HCT116 (cell line): ENCODE data around the gene CDKAL1. TPM values are rescaled to one million over a fixed set of nuclear protein-coding genes. Genes with fewer than 3 reads are reported as not detected.

ENCODE experiments used
- ATAC-seq: fragments of 200-7000 bp; cut with Tn5 transposase; 2 replicates; pipeline ENCODE4 v1.9.1; 2020; ENCODE audit warnings: mild to moderate bottlenecking, moderate library complexity
- BruUV-seq: library from RNA; stranded (reverse); fragments of 400-500 nt; replicated peaks from 2 replicates; lab custom pipeline; 2021; lab: Mats Ljungman, UMichigan
- CTCF ChIA-PET: fragments of 300-600 bp; sonication (Branson Sonifier 250); formaldehyde crosslinking; loops from one replicate; lab custom pipeline; 2021; ENCODE audit warnings: antibody characterized with exemption; lab: Charles Lee
- POLR2A ChIA-PET: fragments of 300-600, 350-600 bp; sonication (Branson Sonifier 250); formaldehyde crosslinking; loops from one replicate; lab custom pipeline; 2021; ENCODE audit warnings: antibody characterized with exemption; lab: Charles Lee
- RAD21 ChIA-PET, 2 experiments: fragments of 300-600 bp; sonication (Branson Sonifier 250); formaldehyde crosslinking; loops; one replicate each; lab custom pipeline; 2023; ENCODE audit warnings: low total read pairs in 2 of 2; ENCODE audit not compliant: uncharacterized antibody in 2 of 2, unreplicated experiment in 2 of 2, low non-redundant PET in 1 of 2; lab: Charles Lee
- DNase-seq: peaks from one replicate; pipeline ENCODE4 v3.0.0-alpha.2; 2010; ENCODE audit warnings: low read depth, low spot score
- H2AFZ ChIP-seq: fragments of 200-600 bp; shearing (Covaris generic), sonication (generic); 2 replicates; pipeline ENCODE4 v1.6.1; 2017; ENCODE audit warnings: low read depth, mixed run types, mixed read lengths, antibody characterized with exemption, low read length; ENCODE audit not compliant: poor library complexity, severe bottlenecking
- H3K27ac ChIP-seq: 2 replicates; pipeline ENCODE4 v1.5.1; 2012; ENCODE audit warnings: low read depth, low read length
- H3K27me3 ChIP-seq: fragments of 200-600 bp; sonication (generic); 2 replicates; pipeline ENCODE4 v1.6.1; 2016; ENCODE audit warnings: mixed run types, low read length, mixed read lengths; ENCODE audit not compliant: insufficient read depth
- H3K36me3 ChIP-seq, 2 experiments: fragments of 200-500 bp in 1 of 2; fragments of 200-600 bp in 1 of 2; sonication (Bioruptor generic) in 1 of 2; sonication (generic) in 1 of 2; 2 replicates each; pipeline versions ENCODE4 v1.5.1 to v1.6.1; 2014 to 2016; ENCODE audit warnings: low read length in 2 of 2, inconsistent platforms in 1 of 2, mixed read lengths in 1 of 2, mixed run types in 1 of 2; ENCODE audit not compliant: insufficient read depth in 2 of 2, control insufficient read depth in 1 of 2
- H3K4me1 ChIP-seq, 2 experiments: fragments of 200-600 bp in 1 of 2; sonication (generic) in 1 of 2; 2 replicates each; pipeline versions ENCODE4 v1.5.1 to v1.6.1; 2012 to 2017; ENCODE audit warnings: low read length in 2 of 2, inconsistent platforms in 1 of 2, mild to moderate bottlenecking in 1 of 2, mixed read lengths in 1 of 2, mixed run types in 1 of 2, moderate library complexity in 1 of 2; ENCODE audit not compliant: insufficient read depth in 2 of 2, control insufficient read depth in 1 of 2
- H3K4me2 ChIP-seq: fragments of 200-600 bp; sonication (generic); 2 replicates; pipeline ENCODE4 v1.6.1; 2017; ENCODE audit warnings: mixed run types, low read length, mixed read lengths
- H3K4me3 ChIP-seq, 2 experiments: fragments of 200-600 bp in 1 of 2; sonication (generic) in 1 of 2; replicated peaks in 1 of 2; 2 replicates each; pipeline ENCODE4 v1.5.1; 2011 to 2016; ENCODE audit warnings: low read length in 2 of 2, control low read depth in 1 of 2, low read depth in 1 of 2, mild to moderate bottlenecking in 1 of 2, mixed read lengths in 1 of 2, mixed run types in 1 of 2
- H3K79me2 ChIP-seq: fragments of 200-600 bp; sonication (generic); 2 replicates; pipeline ENCODE4 v1.6.1; 2017; ENCODE audit warnings: mild to moderate bottlenecking, mixed run types, low read length, moderate library complexity, mixed read lengths; ENCODE audit not compliant: insufficient read depth
- H3K9ac ChIP-seq: fragments of 200-600 bp; sonication (generic); 2 replicates; pipeline ENCODE4 v1.6.1; 2016; ENCODE audit warnings: low read length, mixed read lengths
- H3K9me2 ChIP-seq: fragments of 200-600 bp; sonication (generic), shearing (Covaris generic); 2 replicates; pipeline ENCODE4 v1.6.1; 2017; ENCODE audit warnings: mixed run types, mild to moderate bottlenecking, moderate library complexity; ENCODE audit not compliant: insufficient read depth
- H3K9me3 ChIP-seq, 2 experiments: fragments of 200-500 bp in 1 of 2; fragments of 200-600 bp in 1 of 2; sonication (Bioruptor generic) in 1 of 2; sonication (generic) in 1 of 2; 2 replicates each; pipeline ENCODE4 v1.6.1; 2014 to 2017; ENCODE audit warnings: low read length in 2 of 2, mixed read lengths in 2 of 2, inconsistent platforms in 1 of 2, low read depth in 1 of 2, mild to moderate bottlenecking in 1 of 2, mixed run types in 1 of 2, moderate library complexity in 1 of 2; ENCODE audit not compliant: control insufficient read depth in 1 of 2, insufficient read depth in 1 of 2
- H4K20me1 ChIP-seq: fragments of 200-600 bp; sonication (generic), shearing (Covaris generic); 2 replicates; pipeline ENCODE4 v1.6.1; 2017; ENCODE audit warnings: mixed run types, mild to moderate bottlenecking, moderate library complexity; ENCODE audit not compliant: insufficient read depth
- ATF3 ChIP-seq: IDR thresholded peaks from 2 replicates; pipeline ENCODE4 v1.6.1; 2012
- JUND ChIP-seq: IDR thresholded peaks from 2 replicates; pipeline ENCODE4 v1.6.1; 2012
- RAD21 ChIP-seq: IDR thresholded peaks from 2 replicates; pipeline ENCODE4 v1.6.1; 2012; ENCODE audit warnings: low read depth, mild to moderate bottlenecking
- SIN3A ChIP-seq: IDR thresholded peaks from 2 replicates; pipeline ENCODE4 v1.6.1; 2012; ENCODE audit warnings: low read depth
- SRF ChIP-seq: IDR thresholded peaks from 2 replicates; pipeline ENCODE4 v1.6.1; 2012; ENCODE audit warnings: low read depth
- TCF7L2 ChIP-seq: IDR thresholded peaks from 2 replicates; pipeline ENCODE4 v1.7.0; 2011; ENCODE audit warnings: borderline replicate concordance, inconsistent platforms; ENCODE audit not compliant: insufficient read depth, insufficient read length; ENCODE audit errors: extremely low read depth
- YY1 ChIP-seq: IDR thresholded peaks from 2 replicates; pipeline ENCODE4 v1.6.1; 2011; ENCODE audit warnings: low read length, low read depth, moderate library complexity, mild to moderate bottlenecking; ENCODE audit not compliant: insufficient replicate concordance; ENCODE audit errors: extremely low read depth
- ZFX ChIP-seq: fragments of 450-650 bp; IDR thresholded peaks from 2 replicates; pipeline ENCODE4 v1.6.1; 2017
- intact Hi-C: fragments of 100-400 bp; cut with micrococcal nuclease; formaldehyde crosslinking; loops from 2 replicates; pipeline ENCODE4 v1.10.0; 2022
- total RNA-seq: library from RNA; stranded (reverse); gene quantifications from one replicate; pipeline ENCODE4 v1.2.1, GENCODE V29; 2021; ENCODE audit not compliant: unreplicated experiment
- TF ChIP-seq, protein P1 (sequence below): IDR thresholded peaks from 2 replicates; pipeline ENCODE4 v1.6.1; 2011; ENCODE audit warnings: mild to moderate bottlenecking, low read length, moderate library complexity; ENCODE audit not compliant: insufficient replicate concordance; ENCODE audit errors: extremely low read depth

The CDKAL1 gene
- total RNA-seq, 1 experiment from 2014 or later, result 14.9 TPM

GRCh38 chr6:20674664-20675063, 140.4 kb downstream of the CDKAL1 start:
- TF ChIP-seq TCF7L2, result no peak
- TF ChIP-seq SIN3A, result no peak
- TF ChIP-seq YY1, result no peak
- TF ChIP-seq ATF3, result no peak
- no peak for TF ChIP-seq ZFX
- Histone ChIP-seq H3K9me3 (no peaks in the 10 kb centered on the region), H3K9ac (no peak overlapping the region), H2AFZ (no peak overlapping the region), H3K79me2 (peaks cover 8% of the 10 kb centered on the region; the same call in 1 of the 2 replicates), H4K20me1 (no peaks in the 10 kb centered on the region), H3K27ac (no peak overlapping the region), H3K4me2 (no peak overlapping the region), H3K9me2 (no peaks in the 10 kb centered on the region), H3K4me1 (peaks cover 0 to 4% of the 10 kb centered on the region in 2 experiments; a peak in 1 of 4 replicates), H3K36me3 (no peaks in the 10 kb centered on the region), H3K4me3 (no peak overlapping the region), H3K27me3 (no peaks in the 10 kb centered on the region)
- ChIA-PET POLR2A (no interaction called here), RAD21 (no interaction called here), CTCF (no interaction called here)
- intact Hi-C loops, result no loop called here
- ATAC-seq, result no peak
- no peak for DNase-seq
- BruUV-seq, result no TSS peak

GRCh38 chr6:20678831-20679352, 144.6 kb downstream of the CDKAL1 start:
- H3K27ac ChIP-seq, result no peak overlapping the region
- RAD21 ChIA-PET, result no interaction called here
- H2AFZ ChIP-seq, result no peak overlapping the region
- 0 out of 2 replicates have a peak, but pooled peaks cover 7% of the 10 kb centered on the region for H3K79me2 ChIP-seq
- peaks cover 0 to 4% of the 10 kb centered on the region in 2 experiments; a peak in 1 of 4 replicates for H3K4me1 ChIP-seq
- ATAC-seq, result no peak
- POLR2A ChIA-PET, result no interaction called here
- no peaks in the 10 kb centered on the region for H3K9me3 ChIP-seq
- H3K4me2 ChIP-seq, result no peak overlapping the region
- no peaks in the 10 kb centered on the region for H3K27me3 ChIP-seq
- TF ChIP-seq, protein P1, sequence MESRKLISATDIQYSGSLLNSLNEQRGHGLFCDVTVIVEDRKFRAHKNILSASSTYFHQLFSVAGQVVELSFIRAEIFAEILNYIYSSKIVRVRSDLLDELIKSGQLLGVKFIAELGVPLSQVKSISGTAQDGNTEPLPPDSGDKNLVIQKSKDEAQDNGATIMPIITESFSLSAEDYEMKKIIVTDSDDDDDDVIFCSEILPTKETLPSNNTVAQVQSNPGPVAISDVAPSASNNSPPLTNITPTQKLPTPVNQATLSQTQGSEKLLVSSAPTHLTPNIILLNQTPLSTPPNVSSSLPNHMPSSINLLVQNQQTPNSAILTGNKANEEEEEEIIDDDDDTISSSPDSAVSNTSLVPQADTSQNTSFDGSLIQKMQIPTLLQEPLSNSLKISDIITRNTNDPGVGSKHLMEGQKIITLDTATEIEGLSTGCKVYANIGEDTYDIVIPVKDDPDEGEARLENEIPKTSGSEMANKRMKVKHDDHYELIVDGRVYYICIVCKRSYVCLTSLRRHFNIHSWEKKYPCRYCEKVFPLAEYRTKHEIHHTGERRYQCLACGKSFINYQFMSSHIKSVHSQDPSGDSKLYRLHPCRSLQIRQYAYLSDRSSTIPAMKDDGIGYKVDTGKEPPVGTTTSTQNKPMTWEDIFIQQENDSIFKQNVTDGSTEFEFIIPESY, result no peak
- TF ChIP-seq JUND (no peak), RAD21 (no peak), SRF (no peak)
- intact Hi-C loops, result no loop called here
- no peaks in the 10 kb centered on the region for H3K9me2 ChIP-seq
- no peak overlapping the region for H3K9ac ChIP-seq
- H3K4me3 ChIP-seq, result no peak overlapping the region
- CTCF ChIA-PET, result no interaction called here
- no peak for DNase-seq
- H3K36me3 ChIP-seq, result no peaks in the 10 kb centered on the region
- no TSS peak for BruUV-seq
- H4K20me1 ChIP-seq, result no peaks in the 10 kb centered on the region
